Measurements from ENCODE around the gene UBE2J2. TPM values are rescaled to one million over a fixed set of nuclear protein-coding genes. Genes with fewer than 3 reads are reported as not detected.

UBE2J2 gene
- total and polyA plus RNA-seq, 2 of the 13 experiments (the other 11 are each of a cell fraction or from before 2014, with no cell fraction given), result 25.4 to 29.4 TPM

GRCh38 chr1:1281533-1282321, 8.1 kb upstream of the UBE2J2 start (continued):
- TF ChIP-seq UBTF (CRISPR knock-in tag; IDR thresholded peaks at IDR 0.05) (peak; percentile 94), SATB2 (CRISPR knock-in tag; IDR thresholded peaks at IDR 0.05) (no peak), ZNF674 (CRISPR knock-in tag; IDR thresholded peaks at IDR 0.05; ENCODE audit: low read depth) (peak; percentile 59; the same call in 1 of the 2 replicates), ZNF761 (CRISPR knock-in tag; conservative IDR thresholded peaks at IDR 0.05) (peak; percentile 90), ATRX (CRISPR knock-in tag; IDR thresholded peaks at IDR 0.05; ENCODE audit: borderline replicate concordance) (no peak), SP5 (CRISPR knock-in tag; IDR thresholded peaks at IDR 0.05; ENCODE audit: borderline replicate concordance, low read depth) (peak; percentile 78), GMEB1 (CRISPR knock-in tag; IDR thresholded peaks at IDR 0.05; ENCODE audit: borderline replicate concordance) (peak; percentile 50; the same call in 1 of the 2 replicates), ZNF703 (CRISPR knock-in tag; IDR thresholded peaks at IDR 0.05; ENCODE audit: borderline replicate concordance) (no peak), HMGXB4 (CRISPR knock-in tag; IDR thresholded peaks at IDR 0.05; ENCODE audit: borderline replicate concordance in 1 of 2, low read depth in 1 of 2) (peak; percentile 19 to 37; a peak in 1 of 4 replicates), NR3C1 (CRISPR knock-in tag; IDR thresholded peaks at IDR 0.05) (no peak), XRCC5 (optimal IDR thresholded peaks at IDR 0.05; ENCODE audit: low read length) (peak; percentile 22), ZNF747 (CRISPR knock-in tag; IDR thresholded peaks at IDR 0.05; ENCODE audit: borderline replicate concordance) (peak; percentile 99; the same call in 1 of the 2 replicates), ZNF281 (CRISPR knock-in tag; IDR thresholded peaks at IDR 0.05; ENCODE audit: borderline replicate concordance) (no peak), ZBTB7B (CRISPR knock-in tag; IDR thresholded peaks at IDR 0.05) (peak; percentile 78; the same call in 1 of the 2 replicates), ZNF546 (CRISPR knock-in tag; conservative IDR thresholded peaks at IDR 0.05) (no peak; the same call in 1 of the 2 replicates), ZNF256 (CRISPR knock-in tag; conservative IDR thresholded peaks at IDR 0.05) (no peak), BRD4 (CRISPR knock-in tag; IDR thresholded peaks at IDR 0.05) (0 out of 2 replicates have a peak, but pooled peaks have one; percentile 4), MXD4 (CRISPR knock-in tag; IDR thresholded peaks at IDR 0.05) (peak; percentile 30; the same call in 1 of the 2 replicates)

Measured in HepG2 (cell line).